Measurements from ENCODE around the gene ERRFI1.

DNA sequence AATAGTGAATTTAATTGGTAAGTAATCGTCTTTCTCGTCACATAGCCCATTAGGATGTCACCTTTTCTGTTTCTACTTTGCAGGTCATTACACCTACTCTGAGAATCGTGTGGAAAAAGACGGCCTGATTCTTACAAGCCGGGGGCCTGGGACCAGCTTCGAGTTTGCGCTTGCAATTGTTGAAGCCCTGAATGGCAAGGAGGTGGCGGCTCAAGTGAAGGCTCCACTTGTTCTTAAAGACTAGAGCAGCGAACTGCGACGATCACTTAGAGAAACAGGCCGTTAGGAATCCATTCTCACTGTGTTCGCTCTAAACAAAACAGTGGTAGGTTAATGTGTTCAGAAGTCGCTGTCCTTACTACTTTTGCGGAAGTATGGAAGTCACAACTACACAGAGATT is 41.3 kb downstream of the ERRFI1 start:
- no peak for TF ChIP-seq EZH2 (IDR thresholded peaks at IDR 0.05; ENCODE audit: insufficient read depth, poor library complexity, severe bottlenecking)
- TF ChIP-seq EZH2phosphoT487 (IDR thresholded peaks at IDR 0.05; ENCODE audit: insufficient read depth, low read depth) = no peak
